ENCODE data around the gene FHOD3. TPM values are rescaled to one million over a fixed set of nuclear protein-coding genes. Genes with fewer than 3 reads are reported as not detected.

Gene FHOD3
- total and polyA plus RNA-seq, 2 of the 4 experiments (the other 2 are of a cell fraction) = 14.6 to 16.0 TPM

DNA sequence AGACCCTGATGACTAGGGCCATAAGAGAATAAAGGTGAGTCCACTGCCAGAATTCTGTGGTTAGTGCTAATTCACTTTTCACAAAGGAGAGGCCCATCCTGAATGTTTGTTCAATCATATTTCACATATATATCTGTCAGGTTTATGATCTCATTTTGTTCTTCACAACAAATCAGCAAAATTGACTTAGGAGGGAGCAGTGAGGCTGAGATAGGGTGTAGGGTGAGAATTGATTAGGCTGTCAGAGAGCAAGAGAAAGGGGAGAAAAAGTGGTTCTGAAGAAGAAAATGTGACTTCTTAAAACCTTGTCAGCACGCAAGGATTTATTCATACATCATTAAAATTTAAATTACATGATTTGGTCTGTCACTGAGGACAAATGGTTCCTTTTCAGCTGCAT lies 117.7 kb downstream of the FHOD3 start:
- Histone ChIP-seq H3K9me3 (ENCODE audit: control insufficient read depth, insufficient read depth, low read length) (no peaks in the 10 kb centered on the region), H3K4ac (ENCODE audit: low read depth, low read length) (no peak overlapping the region), H2BK15ac (ENCODE audit: low read depth, low read length) (no peak overlapping the region), H3K4me1 (ENCODE audit: control insufficient read depth, insufficient read depth, low read length) (peaks cover 9% of the 10 kb centered on the region), H2AK9ac (replicated peaks; ENCODE audit: low read depth, low read length, poor library complexity) (no peak overlapping the region), H3K4me2 (ENCODE audit: low read depth, low read length) (no peak overlapping the region), H3K4me3 (ENCODE audit: insufficient read depth, low read depth, low read length) (no peak overlapping the region), H4K5ac (ENCODE audit: low read depth, low read length) (no peak overlapping the region), H2BK20ac (ENCODE audit: low read depth, low read length) (no peak overlapping the region), H4K8ac (ENCODE audit: low read depth in 2 of 2, low read length in 2 of 2) (no peak overlapping the region), H4K20me1 (ENCODE audit: insufficient read depth, low read length) (no peaks in the 10 kb centered on the region), H3K23ac (ENCODE audit: low read depth, low read length) (no peak overlapping the region), H3K56ac (ENCODE audit: extremely low read depth, insufficient read depth, low read length) (no peak overlapping the region), H3K18ac (ENCODE audit: low read depth, low read length) (no peak overlapping the region), H3K14ac (replicated peaks; ENCODE audit: low read depth, low read length) (no peak overlapping the region), H2AK5ac (ENCODE audit: low read depth, low read length) (no peak overlapping the region), H2BK5ac (ENCODE audit: low read depth, low read length, poor library complexity, severe bottlenecking) (no peak overlapping the region), H3K9me1 (ENCODE audit: insufficient read depth, low read length) (no peaks in the 10 kb centered on the region), H3K27ac (ENCODE audit: insufficient read depth, low read length) (no peak overlapping the region), H2BK120ac (ENCODE audit: low read depth, low read length) (no peak overlapping the region), H3K79me1 (ENCODE audit: low read depth in 1 of 2, low read length in 2 of 2) (peaks cover 0 to 7% of the 10 kb centered on the region in 2 experiments; a peak in 1 of 4 replicates), H2AFZ (replicated peaks; ENCODE audit: low read length, poor library complexity) (no peak overlapping the region), H3K36me3 (ENCODE audit: control insufficient read depth, insufficient read depth, low read length) (no peaks in the 10 kb centered on the region), H4K91ac (ENCODE audit: insufficient read depth, low read depth, low read length) (no peak overlapping the region), H3K9ac (ENCODE audit: low read depth, low read length) (no peak overlapping the region), H3K27me3 (ENCODE audit: control insufficient read depth, insufficient read depth, low read length) (no peaks in the 10 kb centered on the region)
- intact Hi-C loops (cut with micrococcal nuclease) (loop anchor here (10.0 kb wide), 1 partner anchor 340 kb away; no protein-coding TSS in a partner anchor), dilution Hi-C loops (cut with HindIII; ENCODE audit: low sequenced_read_pairs, unreplicated experiment) (no loop called here), in situ Hi-C loops (cut with MboI; ENCODE audit: low sequenced_read_pairs) (no loop called here)
- ChIA-PET POLR2A (ENCODE audit: unreplicated experiment) (no interaction called here), CTCF (no interaction called here)
- BruUV-seq (replicated peaks) = no TSS peak
- ATAC-seq (ENCODE audit: low read depth) (no peak), DNase-seq (no peak)
- no peak for TF ChIP-seq BHLHE40 (IDR thresholded peaks at IDR 0.05; ENCODE audit: low read depth, low read length)
- TF ChIP-seq MAZ (IDR thresholded peaks at IDR 0.05; ENCODE audit: borderline replicate concordance, low read depth, low read length) = no peak
- no peak for TF ChIP-seq CEBPB (IDR thresholded peaks at IDR 0.05; ENCODE audit: low read depth, low read length)
- no peak for TF ChIP-seq MAFK (IDR thresholded peaks at IDR 0.05; ENCODE audit: low read depth, low read length)
- TF ChIP-seq, protein P1, sequence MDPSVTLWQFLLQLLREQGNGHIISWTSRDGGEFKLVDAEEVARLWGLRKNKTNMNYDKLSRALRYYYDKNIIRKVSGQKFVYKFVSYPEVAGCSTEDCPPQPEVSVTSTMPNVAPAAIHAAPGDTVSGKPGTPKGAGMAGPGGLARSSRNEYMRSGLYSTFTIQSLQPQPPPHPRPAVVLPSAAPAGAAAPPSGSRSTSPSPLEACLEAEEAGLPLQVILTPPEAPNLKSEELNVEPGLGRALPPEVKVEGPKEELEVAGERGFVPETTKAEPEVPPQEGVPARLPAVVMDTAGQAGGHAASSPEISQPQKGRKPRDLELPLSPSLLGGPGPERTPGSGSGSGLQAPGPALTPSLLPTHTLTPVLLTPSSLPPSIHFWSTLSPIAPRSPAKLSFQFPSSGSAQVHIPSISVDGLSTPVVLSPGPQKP (IDR thresholded peaks at IDR 0.05; ENCODE audit: borderline replicate concordance, low read depth, low read length) = no peak
- TF ChIP-seq FOS (IDR thresholded peaks at IDR 0.05; ENCODE audit: low read depth, low read length) = no peak
- no CpG with 5 or more reads among the region's 1 CpG for WGBS, 2 experiments (ENCODE audit: extremely low coverage in 2 of 2, insufficient read length in 1 of 2)

Measured in IMR-90 (cell line).